Measurements from ENCODE around the gene SYT14.
"Not testable (repeated sequence)": the region's sequence is repeated elsewhere in the genome, so short reads cannot be mapped to it uniquely, and the experiment has no call there.

The SYT14 gene

GRCh38 chr1:210144736-210145135 lies 206.7 kb downstream of the SYT14 start:
- in situ Hi-C loops (cut with MboI; ENCODE audit: low pct_unique_long_range_greater_than_20kb, low sequenced_read_pairs, unreplicated experiment) = no loop called here
- no peak for DNase-seq (ENCODE audit: low spot score)
- TF ChIP-seq, protein P1, sequence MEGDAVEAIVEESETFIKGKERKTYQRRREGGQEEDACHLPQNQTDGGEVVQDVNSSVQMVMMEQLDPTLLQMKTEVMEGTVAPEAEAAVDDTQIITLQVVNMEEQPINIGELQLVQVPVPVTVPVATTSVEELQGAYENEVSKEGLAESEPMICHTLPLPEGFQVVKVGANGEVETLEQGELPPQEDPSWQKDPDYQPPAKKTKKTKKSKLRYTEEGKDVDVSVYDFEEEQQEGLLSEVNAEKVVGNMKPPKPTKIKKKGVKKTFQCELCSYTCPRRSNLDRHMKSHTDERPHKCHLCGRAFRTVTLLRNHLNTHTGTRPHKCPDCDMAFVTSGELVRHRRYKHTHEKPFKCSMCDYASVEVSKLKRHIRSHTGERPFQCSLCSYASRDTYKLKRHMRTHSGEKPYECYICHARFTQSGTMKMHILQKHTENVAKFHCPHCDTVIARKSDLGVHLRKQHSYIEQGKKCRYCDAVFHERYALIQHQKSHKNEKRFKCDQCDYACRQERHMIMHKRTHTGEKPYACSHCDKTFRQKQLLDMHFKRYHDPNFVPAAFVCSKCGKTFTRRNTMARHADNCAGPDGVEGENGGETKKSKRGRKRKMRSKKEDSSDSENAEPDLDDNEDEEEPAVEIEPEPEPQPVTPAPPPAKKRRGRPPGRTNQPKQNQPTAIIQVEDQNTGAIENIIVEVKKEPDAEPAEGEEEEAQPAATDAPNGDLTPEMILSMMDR (IDR thresholded peaks at IDR 0.05; ENCODE audit: extremely low read depth, insufficient read depth, missing control alignments) = no peak

DNA sequence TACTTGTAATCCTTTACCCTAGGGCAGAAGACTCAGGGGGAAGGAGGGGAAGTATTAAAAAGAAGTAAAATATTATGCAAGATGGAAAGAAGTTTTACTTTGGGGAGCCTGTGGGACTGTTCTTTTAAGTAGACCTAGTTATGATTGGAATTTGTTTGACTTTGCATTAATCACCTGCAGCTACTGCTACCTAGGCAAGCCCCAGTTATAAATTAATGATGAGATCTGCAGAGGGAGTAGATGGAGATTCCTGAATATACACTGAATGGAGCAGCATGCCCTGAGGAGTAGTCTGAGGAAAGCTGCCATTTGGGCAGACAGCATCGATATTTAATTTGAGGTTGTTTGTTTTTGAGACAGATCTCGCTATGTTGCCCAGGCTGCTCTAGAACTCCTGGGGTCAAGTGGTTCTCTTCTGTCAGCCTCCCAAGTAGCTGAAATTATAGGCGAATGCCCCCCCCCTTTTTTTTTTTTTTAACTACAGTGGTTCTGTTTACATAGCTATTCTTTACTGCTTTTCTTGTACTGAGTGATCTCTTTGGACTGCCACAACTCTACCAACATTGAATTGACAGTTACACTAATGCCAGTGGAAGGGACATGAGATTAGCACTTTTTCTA lies 213.1 kb downstream of the SYT14 start:
- TF ChIP-seq, protein P1 (IDR thresholded peaks at IDR 0.05; ENCODE audit: extremely low read depth, insufficient read depth, missing control alignments) = no peak
- no peak for DNase-seq (ENCODE audit: low spot score)
- in situ Hi-C loops (cut with MboI; ENCODE audit: low pct_unique_long_range_greater_than_20kb, low sequenced_read_pairs, unreplicated experiment) = no loop called here

DNA sequence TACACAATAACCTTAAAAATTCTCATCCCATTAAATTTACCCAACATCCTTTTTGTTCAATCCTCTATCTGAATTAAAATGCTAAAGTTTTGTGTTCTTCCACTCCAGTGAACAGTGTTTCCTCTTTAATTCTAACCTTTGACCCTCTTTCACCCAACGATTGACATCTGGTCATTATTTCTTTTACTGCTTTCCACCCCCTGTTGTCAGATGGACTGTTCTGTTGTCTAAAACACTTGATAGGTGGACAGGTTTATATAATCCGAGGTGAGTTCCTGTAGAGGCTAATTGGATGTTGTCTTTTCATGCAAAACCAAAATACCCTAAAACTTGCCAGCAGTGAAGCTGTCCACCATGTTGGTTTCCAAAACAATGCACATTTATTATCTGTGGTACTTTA lies 221.2 kb downstream of the SYT14 start:
- TF ChIP-seq, protein P1 (IDR thresholded peaks at IDR 0.05; ENCODE audit: extremely low read depth, insufficient read depth, missing control alignments) = no peak
- in situ Hi-C loops (cut with MboI; ENCODE audit: low pct_unique_long_range_greater_than_20kb, low sequenced_read_pairs, unreplicated experiment) = no loop called here

DNA sequence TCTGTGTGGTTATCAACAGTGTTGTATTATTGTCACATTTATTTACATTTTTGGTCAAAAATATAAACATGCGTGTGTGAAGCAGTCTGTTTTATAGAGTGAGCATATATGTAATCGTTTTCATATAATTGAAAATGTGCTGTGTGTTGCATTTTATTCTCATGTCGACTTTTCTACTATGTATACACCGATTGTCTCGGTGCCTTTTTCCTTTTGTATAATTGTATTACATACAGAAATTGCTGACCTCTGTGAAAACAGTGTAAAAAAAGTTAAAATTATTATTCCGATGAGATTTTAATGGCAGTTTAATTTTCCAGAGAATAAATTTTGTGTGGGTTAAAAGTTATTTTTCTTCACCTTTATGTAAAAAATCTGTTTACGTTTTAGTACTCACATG lies 232.2 kb downstream of the SYT14 start:
- DNase-seq (ENCODE audit: low spot score) = no peak
- in situ Hi-C loops (cut with MboI; ENCODE audit: low pct_unique_long_range_greater_than_20kb, low sequenced_read_pairs, unreplicated experiment) = no loop called here
- TF ChIP-seq, protein P1 (IDR thresholded peaks at IDR 0.05; ENCODE audit: extremely low read depth, insufficient read depth, missing control alignments) = no peak

More for the DNA sequence above, 221.2 kb downstream of the SYT14 start:
- DNase-seq (ENCODE audit: low spot score) = no peak

- in situ Hi-C loops (cut with MboI; ENCODE audit: low pct_unique_long_range_greater_than_20kb, low sequenced_read_pairs, unreplicated experiment) = no loop called here
- TF ChIP-seq, protein P1 (IDR thresholded peaks at IDR 0.05; ENCODE audit: extremely low read depth, insufficient read depth, missing control alignments) = no peak
- DNase-seq (ENCODE audit: low spot score) = no peak
Observed at GRCh38 chr1:210174133-210174532, 236.1 kb downstream of the SYT14 start.

DNA sequence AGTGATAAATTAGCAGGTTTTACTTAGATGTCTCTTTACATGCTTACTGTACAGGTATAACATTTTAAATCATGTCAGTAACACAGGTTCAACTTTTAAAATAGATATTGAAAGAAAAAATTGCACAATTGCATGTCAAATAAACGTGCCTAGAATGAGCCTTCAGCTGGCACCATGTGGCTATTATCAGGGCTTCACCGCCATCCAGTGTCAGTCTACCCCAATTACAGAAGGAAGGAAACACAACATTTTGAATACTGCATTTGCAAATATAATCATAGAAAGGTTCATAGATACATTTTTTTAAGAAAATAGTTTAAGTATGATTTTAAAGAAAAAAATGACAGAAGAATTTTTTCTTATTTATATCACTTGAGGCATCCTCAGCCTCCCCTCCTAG lies 247.0 kb downstream of the SYT14 start:
- TF ChIP-seq, protein P1 (IDR thresholded peaks at IDR 0.05; ENCODE audit: extremely low read depth, insufficient read depth, missing control alignments) = no peak
- DNase-seq (ENCODE audit: low spot score) = no peak
- in situ Hi-C loops (cut with MboI; ENCODE audit: low pct_unique_long_range_greater_than_20kb, low sequenced_read_pairs, unreplicated experiment) = no loop called here

DNA sequence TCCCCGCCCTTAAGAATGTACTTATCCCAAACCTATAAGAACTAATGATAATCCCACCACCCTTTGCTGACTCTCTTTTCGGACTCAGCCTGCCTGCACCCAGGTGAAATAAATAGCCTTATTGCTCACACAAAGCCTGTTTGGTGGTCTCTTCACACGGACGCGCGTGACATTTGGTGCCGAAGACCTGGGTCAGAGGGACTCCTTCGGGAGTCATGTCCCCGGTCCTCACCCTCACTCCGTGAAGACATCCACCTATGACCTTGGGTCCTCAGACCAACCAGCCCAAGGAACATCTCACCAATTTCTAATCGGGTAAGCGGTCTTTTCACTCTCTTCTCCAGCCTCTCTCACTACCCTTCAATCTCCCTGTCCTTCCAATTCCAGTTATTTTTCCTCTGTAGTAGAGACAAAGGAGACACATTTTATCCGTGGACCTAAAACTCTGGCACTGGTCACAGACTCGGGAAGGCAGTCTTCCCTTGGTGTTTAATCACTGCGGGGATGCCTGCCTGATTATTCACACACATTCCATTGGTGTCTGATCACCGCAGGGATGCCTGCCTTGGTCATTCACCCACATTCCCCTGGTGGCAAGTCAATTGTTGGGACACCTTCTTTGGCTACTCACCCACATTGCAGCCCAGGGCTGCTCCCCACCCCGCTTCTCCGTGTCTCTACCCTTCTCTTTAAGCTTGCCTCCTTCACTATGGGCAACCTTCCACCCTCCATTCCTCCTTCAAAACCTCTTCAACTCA lies 250.0 kb downstream of the SYT14 start:
- in situ Hi-C loops (cut with MboI; ENCODE audit: low pct_unique_long_range_greater_than_20kb, low sequenced_read_pairs, unreplicated experiment); DNase-seq (ENCODE audit: low spot score): not testable (repeated sequence)
